GM19025 (cell line): ENCODE measurements around the gene PCDHA3.
"Not testable (repeated sequence)": the region's sequence is repeated elsewhere in the genome, so short reads cannot be mapped to it uniquely, and the experiment has no call there.

Experiments
- ATAC-seq: cut with Tn5 transposase; IDR thresholded peaks from one replicate; pipeline ENCODE4 v1.9.1; 2021; ENCODE audit warnings: mild to moderate bottlenecking, low read depth, moderate library complexity; ENCODE audit not compliant: unreplicated experiment

Gene PCDHA3

DNA sequence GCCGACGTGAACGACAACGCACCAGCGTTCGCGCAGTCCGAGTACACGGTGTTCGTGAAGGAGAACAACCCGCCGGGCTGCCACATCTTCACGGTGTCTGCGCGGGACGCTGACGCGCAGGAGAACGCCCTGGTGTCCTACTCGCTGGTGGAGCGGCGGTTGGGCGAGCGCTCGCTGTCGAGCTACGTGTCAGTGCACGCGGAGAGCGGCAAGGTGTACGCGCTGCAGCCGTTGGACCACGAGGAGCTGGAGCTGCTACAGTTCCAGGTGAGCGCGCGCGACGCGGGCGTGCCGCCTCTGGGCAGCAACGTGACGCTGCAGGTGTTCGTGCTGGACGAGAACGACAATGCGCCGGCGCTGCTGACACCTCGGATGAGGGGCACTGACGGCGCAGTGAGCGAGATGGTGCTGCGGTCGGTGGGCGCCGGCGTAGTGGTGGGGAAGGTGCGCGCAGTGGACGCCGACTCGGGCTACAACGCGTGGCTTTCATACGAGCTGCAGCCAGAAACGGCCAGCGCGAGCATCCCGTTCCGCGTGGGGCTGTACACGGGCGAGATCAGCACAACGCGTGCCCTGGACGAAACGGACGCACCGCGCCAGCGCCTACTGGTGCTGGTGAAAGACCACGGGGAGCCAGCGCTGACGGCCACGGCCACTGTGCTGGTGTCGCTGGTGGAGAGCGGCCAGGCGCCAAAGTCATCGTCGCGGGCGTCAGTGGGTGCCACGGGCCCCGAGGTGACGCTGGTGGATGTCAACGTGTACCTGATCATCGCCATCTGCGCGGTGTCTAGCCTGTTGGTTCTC is 49.2 kb downstream of the PCDHA3 start:
- not testable (repeated sequence) for ATAC-seq
